Ishikawa (cell line): Measurements from ENCODE around the gene VANGL1.
A peak's percentile ranks its signal among the peaks of the same experiment; 100 is the strongest.

ENCODE experiments used
- CEBPB ChIP-seq: IDR thresholded peaks from 2 replicates; pipeline ENCODE4 v1.6.1; 2012
- CREB1 ChIP-seq: IDR thresholded peaks from 2 replicates; pipeline ENCODE4 v1.6.1; 2012; ENCODE audit warnings: low read depth
- EGR1 ChIP-seq: IDR thresholded peaks from 2 replicates; pipeline ENCODE4 v1.6.1; 2012
- EP300 ChIP-seq: IDR thresholded peaks from 2 replicates; pipeline ENCODE4 v1.6.1; 2012; ENCODE audit warnings: borderline replicate concordance
- FOXM1 ChIP-seq: IDR thresholded peaks from 2 replicates; pipeline ENCODE4 v1.6.1; 2012; ENCODE audit warnings: low read depth, borderline replicate concordance
- MAX ChIP-seq: IDR thresholded peaks from 2 replicates; pipeline ENCODE4 v1.6.1; 2012
- NFIC ChIP-seq: IDR thresholded peaks from 2 replicates; pipeline ENCODE4 v1.6.1; 2012
- RAD21 ChIP-seq: IDR thresholded peaks from 2 replicates; pipeline ENCODE4 v1.6.1; 2012; ENCODE audit warnings: low read depth
- REST ChIP-seq: IDR thresholded peaks from 2 replicates; pipeline ENCODE4 v1.6.1; 2012; ENCODE audit warnings: low read depth, mild to moderate bottlenecking
- TAF1 ChIP-seq: IDR thresholded peaks from 2 replicates; pipeline ENCODE4 v1.6.1; 2012; ENCODE audit warnings: low read depth, mild to moderate bottlenecking
- TCF12 ChIP-seq: IDR thresholded peaks from 2 replicates; pipeline ENCODE4 v1.6.1; 2012; ENCODE audit warnings: low read depth
- TEAD4 ChIP-seq: IDR thresholded peaks from 2 replicates; pipeline ENCODE4 v1.6.1; 2012
- YY1 ChIP-seq: IDR thresholded peaks from 2 replicates; pipeline ENCODE4 v1.6.1; 2012; ENCODE audit warnings: low read depth
- ZBTB7A ChIP-seq: IDR thresholded peaks from 2 replicates; pipeline ENCODE4 v1.6.1; 2012; ENCODE audit warnings: low read depth
- TF ChIP-seq, protein P1 (sequence below): IDR thresholded peaks from 2 replicates; pipeline ENCODE4 v1.6.1; 2012

Gene VANGL1

GRCh38 chr1:115705963-115706362 is 64.2 kb downstream of the VANGL1 start:
- TF ChIP-seq TAF1 (no peak), RAD21 (no peak), MAX (no peak)
- TF ChIP-seq, protein P1, sequence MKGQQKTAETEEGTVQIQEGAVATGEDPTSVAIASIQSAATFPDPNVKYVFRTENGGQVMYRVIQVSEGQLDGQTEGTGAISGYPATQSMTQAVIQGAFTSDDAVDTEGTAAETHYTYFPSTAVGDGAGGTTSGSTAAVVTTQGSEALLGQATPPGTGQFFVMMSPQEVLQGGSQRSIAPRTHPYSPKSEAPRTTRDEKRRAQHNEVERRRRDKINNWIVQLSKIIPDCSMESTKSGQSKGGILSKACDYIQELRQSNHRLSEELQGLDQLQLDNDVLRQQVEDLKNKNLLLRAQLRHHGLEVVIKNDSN, result no peak

DNA sequence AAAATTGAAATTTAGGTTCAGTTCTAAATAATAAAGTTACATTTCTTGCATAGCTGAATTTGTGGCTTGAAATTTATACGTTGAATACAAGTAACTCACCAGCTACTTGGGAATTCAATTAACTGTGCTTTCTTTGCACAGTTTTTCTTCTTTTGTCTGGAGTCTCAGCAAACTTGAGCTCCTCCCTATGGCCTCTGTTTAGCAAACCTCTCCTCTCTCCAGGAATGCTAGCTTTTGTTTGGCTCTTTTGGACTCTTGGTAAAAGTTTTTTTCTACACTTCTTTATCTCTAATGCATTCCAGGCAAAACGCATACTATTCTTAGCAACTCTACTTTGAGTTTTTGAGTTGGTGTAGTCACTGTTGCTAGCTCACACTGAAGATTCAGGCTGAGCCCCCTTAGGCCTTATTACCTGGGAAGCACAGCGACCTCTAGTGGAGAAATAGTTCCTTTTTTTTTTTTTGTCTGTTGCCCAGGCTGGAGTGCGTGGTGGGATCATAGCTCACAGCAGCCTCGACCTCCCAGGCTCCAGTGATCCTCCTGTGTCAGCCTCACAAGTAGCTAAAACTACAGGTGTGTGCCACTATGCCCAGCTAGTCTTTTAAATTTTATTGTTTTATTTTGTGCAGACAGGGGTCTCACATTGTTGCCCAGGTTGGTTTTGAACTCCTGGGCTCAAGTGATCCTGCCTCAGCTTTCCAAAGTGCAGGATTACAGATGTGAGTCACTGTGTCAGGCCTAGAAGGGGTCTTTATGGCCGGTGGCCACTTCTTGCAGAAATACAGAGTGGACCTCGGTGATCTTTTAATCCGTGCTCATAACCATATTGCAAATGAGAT is 65.0 kb downstream of the VANGL1 start:
- TF ChIP-seq TEAD4, result no peak
- no peak for TF ChIP-seq ZBTB7A
- no peak for TF ChIP-seq FOXM1
- no peak for TF ChIP-seq EGR1
- TF ChIP-seq RAD21, result peak; percentile 54

GRCh38 chr1:115710859-115711624 is 69.3 kb downstream of the VANGL1 start:
- TF ChIP-seq EGR1 (no peak), TAF1 (no peak), TCF12 (no peak), FOXM1 (no peak), REST (no peak), CEBPB (no peak), ZBTB7A (no peak)

GRCh38 chr1:115712911-115713609 is 71.3 kb downstream of the VANGL1 start:
- TF ChIP-seq CREB1 (no peak), TCF12 (no peak), NFIC (no peak), FOXM1 (no peak), TAF1 (no peak), YY1 (no peak), EP300 (no peak), ZBTB7A (no peak), EGR1 (no peak), CEBPB (no peak), REST (no peak), TEAD4 (no peak), RAD21 (no peak), MAX (no peak)
- TF ChIP-seq, protein P1, result no peak

- TF ChIP-seq TAF1 (no peak), YY1 (no peak)
Measured at GRCh38 chr1:115713906-115714305, 72.1 kb downstream of the VANGL1 start.

GRCh38 chr1:115714572-115715141 is 72.9 kb downstream of the VANGL1 start:
- TF ChIP-seq EGR1, result no peak
- TF ChIP-seq, protein P1, result no peak; the same call in 1 of the 2 replicates
- TF ChIP-seq CREB1, result no peak
- no peak for TF ChIP-seq TAF1
- peak; percentile 70; the same call in 1 of the 2 replicates for TF ChIP-seq FOXM1
- peak; percentile 87 for TF ChIP-seq EP300
- peak; percentile 77 for TF ChIP-seq TEAD4
- TF ChIP-seq TCF12, result peak; percentile 88
- no peak for TF ChIP-seq ZBTB7A
- TF ChIP-seq MAX, result 0 out of 2 replicates have a peak, but pooled peaks have one; percentile 10
- TF ChIP-seq REST, result no peak
- peak; percentile 87 for TF ChIP-seq NFIC
- no peak for TF ChIP-seq CEBPB
- no peak; the same call in 1 of the 2 replicates for TF ChIP-seq YY1
- 0 out of 2 replicates have a peak, but pooled peaks have one; percentile 6 for TF ChIP-seq RAD21
